ENCODE measurements around the gene ISL2. TPM values are rescaled to one million over a fixed set of nuclear protein-coding genes. Genes with fewer than 3 reads are reported as not detected.
A peak's percentile ranks its signal among the peaks of the same experiment; 100 is the strongest.

ISL2 gene
- total RNA-seq, 1 experiment from 2014 or later, result 0.15 TPM

GRCh38 chr15:76337059-76337695 is 604 bp downstream of the ISL2 start:
- H3K23me2 ChIP-seq (ENCODE audit: insufficient read length, low read depth, low read length, poor library complexity, severe bottlenecking), result peaks cover 14% of the 10 kb centered on the region
- H4K20me1 ChIP-seq (ENCODE audit: control insufficient read depth, insufficient read depth, insufficient read length), result no peaks in the 10 kb centered on the region
- no peak overlapping the region for H2BK5ac ChIP-seq (ENCODE audit: insufficient read length, low read length)
- peak overlapping the region; percentile 14 to 84; a peak in 4 of 5 replicates for H3K4me3 Mint-ChIP-seq
- H2BK12ac ChIP-seq (ENCODE audit: insufficient read length, low read depth, low read length), result no peak overlapping the region
- no peak overlapping the region for H4K8ac ChIP-seq (replicated peaks; ENCODE audit: insufficient read length, low read depth, low read length)
- no peak overlapping the region for H2BK120ac ChIP-seq (ENCODE audit: low read depth, low read length, poor library complexity, severe bottlenecking)
- H2BK20ac ChIP-seq (ENCODE audit: low read depth, low read length, poor library complexity, severe bottlenecking), result no peak overlapping the region
- peaks cover 99% of the 10 kb centered on the region for H3K27me3 Mint-ChIP-seq (ENCODE audit: low read depth)
- peaks cover 5 to 24% of the 10 kb centered on the region in 2 experiments; a peak in 4 of 5 replicates for H3K9me3 Mint-ChIP-seq
- H3K9me3 ChIP-seq (ENCODE audit: control insufficient read depth, low read depth, low read length), result no peaks in the 10 kb centered on the region
- no peak overlapping the region for H3K56ac ChIP-seq (ENCODE audit: insufficient read length, low read depth, low read length)
- no peak overlapping the region for H2AK5ac ChIP-seq (ENCODE audit: insufficient read length, low read length)
- no peak overlapping the region for H3K4ac ChIP-seq (ENCODE audit: low read depth, low read length)
- no peak overlapping the region for H2BK15ac ChIP-seq (ENCODE audit: low read depth, low read length)
- no peaks in the 10 kb centered on the region for H3K79me1 ChIP-seq (ENCODE audit: insufficient read depth, low read depth, low read length, poor library complexity, severe bottlenecking)
- peaks cover 0 to 1% (median 0%) of the 10 kb centered on the region in 3 experiments; a peak in 1 of 7 replicates for H3K36me3 Mint-ChIP-seq (ENCODE audit: insufficient read depth in 1 of 3, low read depth in 3 of 3)
- peak overlapping the region; percentile 92 for H3K4me2 ChIP-seq (ENCODE audit: insufficient read depth, insufficient read length, low read length)
- WGBS (ENCODE audit: extremely low coverage, insufficient read length, low lambda C conversion rate), result no CpG with 5 or more reads among the region's 25 CpGs
- TF ChIP-seq CTCF (conservative IDR thresholded peaks at IDR 0.05), result no peak
- no peak overlapping the region for H3K23ac ChIP-seq (ENCODE audit: insufficient read length, low read depth, low read length)
- H3K14ac ChIP-seq (ENCODE audit: insufficient read depth, low read length), result no peak overlapping the region
- H3K4me1 ChIP-seq (ENCODE audit: insufficient read depth, low read length), result peaks cover 3% of the 10 kb centered on the region; the same call in 1 of the 2 replicates
- H3K27ac Mint-ChIP-seq, result no peak overlapping the region
- no peaks in the 10 kb centered on the region for H3K79me2 ChIP-seq (ENCODE audit: insufficient read depth, low read length)
- H3T11ph ChIP-seq (ENCODE audit: low read length), result no peak overlapping the region
- peaks cover 54% of the 10 kb centered on the region for H3K27me3 ChIP-seq (ENCODE audit: insufficient read depth, low read length)
- H4K5ac ChIP-seq (ENCODE audit: insufficient read length, low read depth, low read length), result no peak overlapping the region
- H2AFZ ChIP-seq (ENCODE audit: low read length), result no peak overlapping the region
- no peak overlapping the region for H3K9ac ChIP-seq (ENCODE audit: extremely low read depth, insufficient read length, low read length)
- H3K27ac ChIP-seq (ENCODE audit: insufficient read length, low read depth, low read length), result no peak overlapping the region
- no peak overlapping the region for H4K91ac ChIP-seq (ENCODE audit: insufficient read length, low read depth, low read length)
- peaks cover 30 to 54% of the 10 kb centered on the region in 2 experiments for H3K4me1 Mint-ChIP-seq
- peak overlapping the region; percentile 63 for H3K18ac ChIP-seq (ENCODE audit: insufficient read length, low read depth, low read length)
- DNase-seq, result no peak

Measured in H9 (cell line).